NT2/D1 (cell line): ENCODE measurements around the gene KBTBD13.
"Not testable (repeated sequence)": the region's sequence is repeated elsewhere in the genome, so short reads cannot be mapped to it uniquely, and the experiment has no call there.

Experiments
- DNase-seq: peaks from one replicate; pipeline ENCODE4 v3.0.0-alpha.2; 2011; ENCODE audit warnings: low read depth, low spot score
- H3K27me3 ChIP-seq: 2 replicates; pipeline ENCODE4 v1.6.0; 2011; ENCODE audit warnings: mild to moderate bottlenecking; ENCODE audit not compliant: insufficient read length, insufficient read depth
- H3K36me3 ChIP-seq: 2 replicates; pipeline ENCODE4 v1.6.1; 2011; ENCODE audit warnings: mild to moderate bottlenecking, low read length, mixed read lengths; ENCODE audit not compliant: insufficient read depth, insufficient read length
- H3K4me1 ChIP-seq: 2 replicates; pipeline ENCODE4 v1.5.1; 2011; ENCODE audit not compliant: insufficient read depth, insufficient read length
- H3K4me3 ChIP-seq: 2 replicates; pipeline ENCODE4 v1.5.1; 2011; ENCODE audit warnings: low read depth; ENCODE audit not compliant: insufficient read length
- H3K9ac ChIP-seq: 2 replicates; pipeline ENCODE4 v1.6.0; 2011; ENCODE audit warnings: low read depth; ENCODE audit not compliant: insufficient read length
- H3K9me3 ChIP-seq: 2 replicates; pipeline ENCODE4 v1.5.1; 2011; ENCODE audit warnings: mild to moderate bottlenecking, low read length; ENCODE audit not compliant: insufficient read depth
- SUZ12 ChIP-seq: IDR thresholded peaks from 2 replicates; pipeline ENCODE4 v1.6.1; 2011; ENCODE audit not compliant: insufficient read length, insufficient read depth; ENCODE audit errors: extremely low read depth
- YY1 ChIP-seq: IDR thresholded peaks from 2 replicates; pipeline ENCODE4 v1.6.1; 2011; ENCODE audit not compliant: insufficient read length, insufficient read depth
- ZNF274 ChIP-seq: IDR thresholded peaks from 2 replicates; pipeline ENCODE4 v1.6.1; 2011; ENCODE audit warnings: mild to moderate bottlenecking, low read depth, low read length

Gene KBTBD13

DNA sequence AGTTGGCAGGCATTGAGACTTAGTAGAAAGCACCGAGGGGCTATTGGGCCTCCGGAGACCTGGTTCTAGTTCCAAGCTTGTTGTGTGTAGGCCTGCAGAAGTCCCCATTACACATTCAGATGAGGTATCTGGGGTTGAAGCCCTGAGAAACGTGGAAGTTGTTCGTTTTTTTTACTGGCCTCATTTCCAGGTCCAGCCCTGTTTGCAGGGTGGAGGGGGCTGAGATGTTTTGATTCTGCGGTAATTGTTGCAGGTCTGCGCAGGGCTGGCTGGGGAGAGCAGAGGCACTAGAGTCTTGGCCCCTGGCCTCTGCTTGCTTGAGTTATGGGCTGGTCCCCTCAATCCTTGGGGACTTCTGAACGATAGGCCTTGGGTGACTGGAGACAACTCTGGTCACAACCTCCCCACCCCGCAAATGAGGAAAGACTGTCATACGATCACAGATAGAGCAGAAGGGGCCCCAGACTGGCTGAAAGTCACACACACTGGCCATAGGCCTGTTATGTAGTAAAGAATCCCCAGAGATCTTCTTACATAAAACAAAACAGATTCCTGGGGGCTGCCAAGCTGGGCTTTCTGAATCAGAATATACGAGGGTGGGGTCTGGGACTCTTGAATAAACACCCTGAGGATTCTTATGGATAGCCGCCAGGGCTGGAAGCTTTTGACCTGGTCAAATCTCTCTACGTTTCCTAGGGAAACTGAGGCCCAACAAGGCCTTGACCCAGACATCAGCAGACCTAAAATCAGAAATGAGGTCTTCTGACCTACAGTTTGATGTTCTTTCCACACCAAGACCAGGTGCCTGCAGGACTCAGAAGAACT is 15.6 kb downstream of the KBTBD13 start:
- H3K4me3 ChIP-seq, result no peak overlapping the region
- H3K4me1 ChIP-seq, result peaks cover 27% of the 10 kb centered on the region
- H3K9ac ChIP-seq, result no peak overlapping the region
- TF ChIP-seq ZNF274 (no peak), YY1 (no peak), SUZ12 (no peak)
- no peak for DNase-seq
- no peaks in the 10 kb centered on the region for H3K9me3 ChIP-seq
- H3K27me3 ChIP-seq, result no peaks in the 10 kb centered on the region
- no peaks in the 10 kb centered on the region for H3K36me3 ChIP-seq

- H3K9ac ChIP-seq, result no peak overlapping the region
- peaks cover 21% of the 10 kb centered on the region for H3K4me1 ChIP-seq
- H3K36me3 ChIP-seq, result no peaks in the 10 kb centered on the region
- no peak overlapping the region for H3K4me3 ChIP-seq
- H3K9me3 ChIP-seq, result no peaks in the 10 kb centered on the region
- no peak for TF ChIP-seq YY1
- TF ChIP-seq SUZ12, result no peak
- no peak for TF ChIP-seq ZNF274
- no peaks in the 10 kb centered on the region for H3K27me3 ChIP-seq
- DNase-seq, result no peak
Observed at GRCh38 chr15:65092911-65093792, 16.6 kb downstream of the KBTBD13 start.

DNA sequence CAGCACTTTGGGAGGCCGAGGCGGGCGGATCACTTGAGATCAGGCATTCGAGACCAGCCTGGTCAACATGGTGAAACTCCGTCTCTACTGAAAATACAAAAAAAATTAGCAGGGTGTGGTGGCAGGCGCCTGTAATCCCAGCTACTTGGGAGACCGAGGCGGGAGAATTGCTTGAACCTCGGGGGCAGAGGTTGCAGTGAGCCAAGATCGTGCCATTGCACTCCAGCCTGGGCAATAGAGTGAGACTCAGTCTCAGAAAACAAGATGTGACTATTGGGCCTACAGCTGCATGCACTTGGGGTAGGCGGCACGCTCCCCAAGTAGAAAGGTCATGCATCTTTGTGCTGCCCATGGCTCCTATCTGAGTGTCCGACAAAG is 17.2 kb downstream of the KBTBD13 start:
- H3K4me1 ChIP-seq, result peaks cover 14% of the 10 kb centered on the region
- H3K9me3 ChIP-seq, result not testable (repeated sequence)

GRCh38 chr15:65094294-65094995 is 17.9 kb downstream of the KBTBD13 start:
- H3K36me3 ChIP-seq, result peaks cover 13% of the 10 kb centered on the region
- H3K27me3 ChIP-seq, result no peaks in the 10 kb centered on the region
- H3K4me3 ChIP-seq, result no peak overlapping the region
- H3K9me3 ChIP-seq, result no peaks in the 10 kb centered on the region
- peaks cover 11% of the 10 kb centered on the region for H3K4me1 ChIP-seq
- TF ChIP-seq YY1, result no peak
- no peak for TF ChIP-seq ZNF274
- TF ChIP-seq SUZ12, result no peak
- no peak overlapping the region for H3K9ac ChIP-seq
- DNase-seq, result no peak

More for the DNA sequence above, 17.2 kb downstream of the KBTBD13 start:
- not testable (repeated sequence) for H3K4me3 ChIP-seq, H3K9ac ChIP-seq, H3K36me3 ChIP-seq, H3K27me3 ChIP-seq, DNase-seq

GRCh38 chr15:65095011-65095746 is 18.6 kb downstream of the KBTBD13 start:
- H3K27me3 ChIP-seq, result no peaks in the 10 kb centered on the region
- H3K4me3 ChIP-seq, result no peak overlapping the region
- H3K4me1 ChIP-seq, result peaks cover 10% of the 10 kb centered on the region
- H3K9ac ChIP-seq, result no peak overlapping the region
- TF ChIP-seq SUZ12 (no peak), ZNF274 (no peak), YY1 (no peak)
- peaks cover 16% of the 10 kb centered on the region for H3K36me3 ChIP-seq
- DNase-seq, result no peak
- H3K9me3 ChIP-seq, result no peaks in the 10 kb centered on the region

GRCh38 chr15:65095747-65096104 is 19.2 kb downstream of the KBTBD13 start:
- Histone ChIP-seq H3K4me3 (no peak overlapping the region), H3K9me3 (no peaks in the 10 kb centered on the region), H3K9ac (no peak overlapping the region), H3K4me1 (peaks cover 10% of the 10 kb centered on the region), H3K36me3 (peaks cover 16% of the 10 kb centered on the region), H3K27me3 (no peaks in the 10 kb centered on the region)
- no peak for DNase-seq
- TF ChIP-seq YY1 (no peak), SUZ12 (no peak), ZNF274 (no peak)
